A549 treated with RU486 at 1 μM for 4 hours (cell line): ENCODE data around the gene ASPG. TPM values are rescaled to one million over a fixed set of nuclear protein-coding genes. Genes with fewer than 3 reads are reported as not detected.

ENCODE experiments used
- total RNA-seq: library from RNA; stranded (reverse); fragments of 200-300 nt; extraction: Qiagen RNA extraction; gene quantifications from 5 replicates; pipeline ENCODE4 v1.2.3, GENCODE V29; 2022; ENCODE audit warnings: low read depth

Gene ASPG
- 0.13 TPM in 1 of 5 replicates, not detected in the others for total RNA-seq

GRCh38 chr14:104085032-104085888 is at the start of gene ASPG:
Gene ASPG, plus strand, starts transcription at chr14:104085700. Its CDS starts 71 bp downstream, at chr14:104085771.

GRCh38 chr14:104138098-104138717 is 52.7 kb downstream of the ASPG start, which contains the start of gene KIF26A:
Gene KIF26A, plus strand, starts transcription at chr14:104138587. Its CDS starts 136 bp downstream, at chr14:104138723.

Other genes starting within 250 kb of the ASPG start
- 3.6 to 5.3 TPM (median 4.3 TPM) in 5 replicates for gene PPP1R13B, start 238.1 kb upstream of the ASPG start, total RNA-seq
- gene TDRD9, start 157.2 kb upstream of the ASPG start, total RNA-seq: not detected in 5 replicates
- not detected in 5 replicates for gene RD3L, start 143.2 kb upstream of the ASPG start, total RNA-seq
- gene KIF26A, start 52.9 kb downstream of the ASPG start, total RNA-seq: 1.7 to 4.1 TPM (median 2.8 TPM) in 5 replicates